ENCODE data around the gene GAREM1. TPM values are rescaled to one million over a fixed set of nuclear protein-coding genes. Genes with fewer than 3 reads are reported as not detected.
A peak's percentile ranks its signal among the peaks of the same experiment; 100 is the strongest.

GAREM1 gene
- total and polyA plus RNA-seq, 2 donors from 2014 or later: 7.0 to 47.0 TPM

- Histone ChIP-seq H3K4me1 (ENCODE audit: control insufficient read depth in 2 of 3, insufficient read depth in 2 of 3, low read depth in 1 of 3, low read length in 3 of 3) (no peaks in the 10 kb centered on the region), H3K27ac (ENCODE audit: low read depth in 2 of 2, low read length in 2 of 2) (no peak overlapping the region), H3K9ac (ENCODE audit: low read length in 3 of 3) (no peak overlapping the region), H3K9me3 (ENCODE audit: control insufficient read depth in 2 of 3, insufficient read depth in 1 of 3, low read length in 3 of 3) (no peaks in the 10 kb centered on the region), H3K36me3 (ENCODE audit: control insufficient read depth in 2 of 3, insufficient read depth in 3 of 3, low read length in 3 of 3) (no peaks in the 10 kb centered on the region), H3K4me3 (ENCODE audit: low read length in 3 of 3) (no peak overlapping the region), H3K27me3 (ENCODE audit: control insufficient read depth, insufficient read depth, low read length) (no peaks in the 10 kb centered on the region)
- DNase-seq (peak in 3 of 5 donors; percentile 42 to 49 (median 45)), FAIRE-seq (no peak)
- intact Hi-C loops (cut with DNase I): no loop called here
- no peak for TF ChIP-seq CTCF (IDR thresholded peaks at IDR 0.05; ENCODE audit: borderline replicate concordance, extremely low read depth, insufficient read depth)
Observed at GRCh38 chr18:32333781-32334180, 136.9 kb downstream of the GAREM1 start.

DNA sequence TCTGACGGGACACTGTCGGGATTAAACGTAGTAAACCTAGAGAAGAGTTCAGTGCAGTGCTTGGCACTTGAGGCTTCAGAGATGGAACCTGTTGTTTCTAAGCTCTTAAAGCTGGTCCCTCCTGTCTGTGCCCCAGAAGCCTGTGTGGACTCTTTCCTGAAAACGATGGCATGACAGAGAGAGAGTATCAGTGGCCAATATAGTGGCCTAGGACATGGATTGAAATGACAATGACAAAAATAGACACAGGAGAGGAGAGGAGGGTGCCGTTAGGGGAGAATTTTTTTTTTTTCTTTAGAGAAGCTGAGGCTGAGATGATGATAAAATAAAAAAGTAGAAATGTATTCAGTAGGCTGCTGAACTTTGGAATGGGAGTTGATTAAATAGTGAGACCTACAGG lies 138.0 kb downstream of the GAREM1 start:
- Histone ChIP-seq H3K27ac (ENCODE audit: low read depth in 2 of 2, low read length in 2 of 2) (no peak overlapping the region), H3K9ac (ENCODE audit: low read length in 3 of 3) (no peak overlapping the region), H3K4me1 (ENCODE audit: control insufficient read depth in 2 of 3, insufficient read depth in 2 of 3, low read depth in 1 of 3, low read length in 3 of 3) (no peaks in the 10 kb centered on the region), H3K27me3 (ENCODE audit: control insufficient read depth, insufficient read depth, low read length) (no peaks in the 10 kb centered on the region), H3K4me3 (ENCODE audit: low read length in 3 of 3) (no peak overlapping the region), H3K36me3 (ENCODE audit: control insufficient read depth in 2 of 3, insufficient read depth in 3 of 3, low read length in 3 of 3) (no peaks in the 10 kb centered on the region), H3K9me3 (ENCODE audit: control insufficient read depth in 2 of 3, insufficient read depth in 1 of 3, low read length in 3 of 3) (no peaks in the 10 kb centered on the region)
- no peak for TF ChIP-seq CTCF (IDR thresholded peaks at IDR 0.05; ENCODE audit: borderline replicate concordance, extremely low read depth, insufficient read depth)
- FAIRE-seq (no peak), DNase-seq (no peak)
- intact Hi-C loops (cut with DNase I): no loop called here

DNA sequence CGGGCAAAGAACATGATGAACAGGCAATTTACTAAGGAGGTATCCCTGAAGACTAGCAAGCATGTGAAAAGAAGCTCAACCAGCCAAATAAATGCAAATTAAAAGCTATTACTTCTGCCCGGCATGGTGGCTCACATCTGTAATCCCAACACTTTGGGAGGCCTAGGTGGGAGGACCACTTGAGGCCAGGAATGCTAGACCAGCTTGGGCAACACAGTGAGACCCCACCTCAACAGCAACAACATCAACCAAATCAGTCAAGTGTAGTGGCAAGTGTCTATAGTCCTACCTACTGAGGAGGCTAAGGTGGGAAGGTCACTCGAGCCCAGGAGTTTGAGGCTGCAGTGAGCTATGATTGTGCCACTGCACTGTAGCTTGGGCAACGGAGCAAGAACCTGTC lies 141.7 kb downstream of the GAREM1 start:
- Histone ChIP-seq H3K4me3 (ENCODE audit: low read length in 3 of 3) (no peak overlapping the region), H3K36me3 (ENCODE audit: control insufficient read depth in 2 of 3, insufficient read depth in 3 of 3, low read length in 3 of 3) (no peaks in the 10 kb centered on the region), H3K27me3 (ENCODE audit: control insufficient read depth, insufficient read depth, low read length) (no peaks in the 10 kb centered on the region), H3K4me1 (ENCODE audit: control insufficient read depth in 2 of 3, insufficient read depth in 2 of 3, low read depth in 1 of 3, low read length in 3 of 3) (peaks cover 0 to 3% (median 3%) of the 10 kb centered on the region in 3 donors), H3K9me3 (ENCODE audit: control insufficient read depth in 2 of 3, insufficient read depth in 1 of 3, low read length in 3 of 3) (no peaks in the 10 kb centered on the region), H3K27ac (ENCODE audit: low read depth in 2 of 2, low read length in 2 of 2) (no peak overlapping the region), H3K9ac (ENCODE audit: low read length in 3 of 3) (no peak overlapping the region)
- intact Hi-C loops (cut with DNase I): no loop called here
- FAIRE-seq: no peak
- no peak for TF ChIP-seq CTCF (IDR thresholded peaks at IDR 0.05; ENCODE audit: borderline replicate concordance, extremely low read depth, insufficient read depth)
- no peak for DNase-seq

DNA sequence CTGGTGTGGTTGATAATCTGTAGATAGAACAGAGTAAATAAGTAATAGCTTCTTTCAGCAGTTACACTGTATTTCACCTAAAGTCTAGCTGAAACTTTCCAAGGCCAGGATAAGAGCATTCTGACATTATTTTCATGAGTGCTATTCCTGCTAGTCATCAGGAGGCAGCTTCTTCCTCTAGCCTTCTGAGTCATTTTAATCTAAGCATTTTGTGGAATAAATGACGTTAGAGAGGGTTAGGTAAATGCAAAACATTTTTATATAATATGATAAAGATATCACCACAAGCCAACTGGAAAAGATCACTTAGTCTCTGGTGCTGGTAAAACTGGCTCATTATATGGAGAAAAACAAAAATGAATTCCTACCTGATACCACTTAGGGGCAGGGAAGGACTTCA lies 142.3 kb downstream of the GAREM1 start:
- H3K9me3 ChIP-seq (ENCODE audit: control insufficient read depth in 2 of 3, insufficient read depth in 1 of 3, low read length in 3 of 3): no peaks in the 10 kb centered on the region
- FAIRE-seq (no peak), DNase-seq (no peak)
- H3K9ac ChIP-seq (ENCODE audit: low read length in 3 of 3): no peak overlapping the region
- no peaks in the 10 kb centered on the region for H3K27me3 ChIP-seq (ENCODE audit: control insufficient read depth, insufficient read depth, low read length)
- H3K27ac ChIP-seq (ENCODE audit: low read depth in 2 of 2, low read length in 2 of 2): no peak overlapping the region
- H3K4me1 ChIP-seq (ENCODE audit: control insufficient read depth in 2 of 3, insufficient read depth in 2 of 3, low read depth in 1 of 3, low read length in 3 of 3): peaks cover 0 to 3% (median 3%) of the 10 kb centered on the region in 3 donors
- no peaks in the 10 kb centered on the region for H3K36me3 ChIP-seq (ENCODE audit: control insufficient read depth in 2 of 3, insufficient read depth in 3 of 3, low read length in 3 of 3)
- H3K4me3 ChIP-seq (ENCODE audit: low read length in 3 of 3): no peak overlapping the region
- TF ChIP-seq CTCF (IDR thresholded peaks at IDR 0.05; ENCODE audit: borderline replicate concordance, extremely low read depth, insufficient read depth): no peak
- intact Hi-C loops (cut with DNase I): no loop called here

Measured in kidney (tissue), 14 donors.